ENCODE results near the gene IFT74. TPM values are rescaled to one million over a fixed set of nuclear protein-coding genes. Genes with fewer than 3 reads are reported as not detected.
A peak's percentile ranks its signal among the peaks of the same experiment; 100 is the strongest.

Gene IFT74
- total and polyA plus RNA-seq, 10 of the 15 experiments (the other 5 are each of a cell fraction or from before 2014, with no cell fraction given), result 7.6 to 15.4 (median 12.3) TPM

- peak; percentile 55; the same call in 1 of the 2 replicates for TF ChIP-seq ZBTB40 (IDR thresholded peaks at IDR 0.05; ENCODE audit: borderline replicate concordance)
- TF ChIP-seq, protein P1, sequence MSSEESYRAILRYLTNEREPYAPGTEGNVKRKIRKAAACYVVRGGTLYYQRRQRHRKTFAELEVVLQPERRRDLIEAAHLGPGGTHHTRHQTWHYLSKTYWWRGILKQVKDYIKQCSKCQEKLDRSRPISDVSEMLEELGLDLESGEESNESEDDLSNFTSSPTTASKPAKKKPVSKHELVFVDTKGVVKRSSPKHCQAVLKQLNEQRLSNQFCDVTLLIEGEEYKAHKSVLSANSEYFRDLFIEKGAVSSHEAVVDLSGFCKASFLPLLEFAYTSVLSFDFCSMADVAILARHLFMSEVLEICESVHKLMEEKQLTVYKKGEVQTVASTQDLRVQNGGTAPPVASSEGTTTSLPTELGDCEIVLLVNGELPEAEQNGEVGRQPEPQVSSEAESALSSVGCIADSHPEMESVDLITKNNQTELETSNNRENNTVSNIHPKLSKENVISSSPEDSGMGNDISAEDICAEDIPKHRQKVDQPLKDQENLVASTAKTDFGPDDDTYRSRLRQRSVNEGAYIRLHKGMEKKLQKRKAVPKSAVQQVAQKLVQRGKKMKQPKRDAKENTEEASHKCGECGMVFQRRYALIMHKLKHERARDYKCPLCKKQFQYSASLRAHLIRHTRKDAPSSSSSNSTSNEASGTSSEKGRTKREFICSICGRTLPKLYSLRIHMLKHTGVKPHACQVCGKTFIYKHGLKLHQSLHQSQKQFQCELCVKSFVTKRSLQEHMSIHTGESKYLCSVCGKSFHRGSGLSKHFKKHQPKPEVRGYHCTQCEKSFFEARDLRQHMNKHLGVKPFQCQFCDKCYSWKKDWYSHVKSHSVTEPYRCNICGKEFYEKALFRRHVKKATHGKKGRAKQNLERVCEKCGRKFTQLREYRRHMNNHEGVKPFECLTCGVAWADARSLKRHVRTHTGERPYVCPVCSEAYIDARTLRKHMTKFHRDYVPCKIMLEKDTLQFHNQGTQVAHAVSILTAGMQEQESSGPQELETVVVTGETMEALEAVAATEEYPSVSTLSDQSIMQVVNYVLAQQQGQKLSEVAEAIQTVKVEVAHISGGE (CRISPR knock-in tag; IDR thresholded peaks at IDR 0.05), result 0 out of 2 replicates have a peak, but pooled peaks have one; percentile 14
- TF ChIP-seq KLF5 (IDR thresholded peaks at IDR 0.05; ENCODE audit: partially characterized antibody), result no peak
- TF ChIP-seq, protein P2, sequence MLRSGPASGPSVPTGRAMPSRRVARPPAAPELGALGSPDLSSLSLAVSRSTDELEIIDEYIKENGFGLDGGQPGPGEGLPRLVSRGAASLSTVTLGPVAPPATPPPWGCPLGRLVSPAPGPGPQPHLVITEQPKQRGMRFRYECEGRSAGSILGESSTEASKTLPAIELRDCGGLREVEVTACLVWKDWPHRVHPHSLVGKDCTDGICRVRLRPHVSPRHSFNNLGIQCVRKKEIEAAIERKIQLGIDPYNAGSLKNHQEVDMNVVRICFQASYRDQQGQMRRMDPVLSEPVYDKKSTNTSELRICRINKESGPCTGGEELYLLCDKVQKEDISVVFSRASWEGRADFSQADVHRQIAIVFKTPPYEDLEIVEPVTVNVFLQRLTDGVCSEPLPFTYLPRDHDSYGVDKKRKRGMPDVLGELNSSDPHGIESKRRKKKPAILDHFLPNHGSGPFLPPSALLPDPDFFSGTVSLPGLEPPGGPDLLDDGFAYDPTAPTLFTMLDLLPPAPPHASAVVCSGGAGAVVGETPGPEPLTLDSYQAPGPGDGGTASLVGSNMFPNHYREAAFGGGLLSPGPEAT (IDR thresholded peaks at IDR 0.05; ENCODE audit: low read depth), result peak; percentile 58
- peak in 1 of 2 experiments; percentile 47; a peak in 1 of 3 replicates for TF ChIP-seq EGR1 (IDR thresholded peaks at IDR 0.05; ENCODE audit: borderline replicate concordance in 1 of 2, low read depth in 2 of 2, low read length in 2 of 2)
- TF ChIP-seq GATAD2B (conservative IDR thresholded peaks at IDR 0.05; ENCODE audit: low read depth), result peak; percentile 65
- no peak for TF ChIP-seq EZH2 (IDR thresholded peaks at IDR 0.05; ENCODE audit: borderline replicate concordance, control insufficient read depth, low read depth, low read length)
- TF ChIP-seq POLR2A (IDR thresholded peaks at IDR 0.05; ENCODE audit: low read depth, low read length), result peak; percentile 75
- TF ChIP-seq SIX5 (IDR thresholded peaks at IDR 0.05; ENCODE audit: low read depth, low read length, severe bottlenecking), result no peak
- no peak for TF ChIP-seq ZNF384 (IDR thresholded peaks at IDR 0.05; ENCODE audit: borderline replicate concordance, low read depth, low read length)
- TF ChIP-seq MXI1 (IDR thresholded peaks at IDR 0.05; ENCODE audit: low read depth, low read length), result peak; percentile 85
- TF ChIP-seq, protein P3, sequence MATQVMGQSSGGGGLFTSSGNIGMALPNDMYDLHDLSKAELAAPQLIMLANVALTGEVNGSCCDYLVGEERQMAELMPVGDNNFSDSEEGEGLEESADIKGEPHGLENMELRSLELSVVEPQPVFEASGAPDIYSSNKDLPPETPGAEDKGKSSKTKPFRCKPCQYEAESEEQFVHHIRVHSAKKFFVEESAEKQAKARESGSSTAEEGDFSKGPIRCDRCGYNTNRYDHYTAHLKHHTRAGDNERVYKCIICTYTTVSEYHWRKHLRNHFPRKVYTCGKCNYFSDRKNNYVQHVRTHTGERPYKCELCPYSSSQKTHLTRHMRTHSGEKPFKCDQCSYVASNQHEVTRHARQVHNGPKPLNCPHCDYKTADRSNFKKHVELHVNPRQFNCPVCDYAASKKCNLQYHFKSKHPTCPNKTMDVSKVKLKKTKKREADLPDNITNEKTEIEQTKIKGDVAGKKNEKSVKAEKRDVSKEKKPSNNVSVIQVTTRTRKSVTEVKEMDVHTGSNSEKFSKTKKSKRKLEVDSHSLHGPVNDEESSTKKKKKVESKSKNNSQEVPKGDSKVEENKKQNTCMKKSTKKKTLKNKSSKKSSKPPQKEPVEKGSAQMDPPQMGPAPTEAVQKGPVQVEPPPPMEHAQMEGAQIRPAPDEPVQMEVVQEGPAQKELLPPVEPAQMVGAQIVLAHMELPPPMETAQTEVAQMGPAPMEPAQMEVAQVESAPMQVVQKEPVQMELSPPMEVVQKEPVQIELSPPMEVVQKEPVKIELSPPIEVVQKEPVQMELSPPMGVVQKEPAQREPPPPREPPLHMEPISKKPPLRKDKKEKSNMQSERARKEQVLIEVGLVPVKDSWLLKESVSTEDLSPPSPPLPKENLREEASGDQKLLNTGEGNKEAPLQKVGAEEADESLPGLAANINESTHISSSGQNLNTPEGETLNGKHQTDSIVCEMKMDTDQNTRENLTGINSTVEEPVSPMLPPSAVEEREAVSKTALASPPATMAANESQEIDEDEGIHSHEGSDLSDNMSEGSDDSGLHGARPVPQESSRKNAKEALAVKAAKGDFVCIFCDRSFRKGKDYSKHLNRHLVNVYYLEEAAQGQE (IDR thresholded peaks at IDR 0.05; ENCODE audit: low read depth, low read length), result no peak
- TF ChIP-seq MYB (IDR thresholded peaks at IDR 0.05; ENCODE audit: borderline replicate concordance, low read depth, low read length), result no peak
- TF ChIP-seq TAF1 (IDR thresholded peaks at IDR 0.05; ENCODE audit: borderline replicate concordance, low read depth, low read length), result 0 out of 2 replicates have a peak, but pooled peaks have one; percentile 24
These were observed at the start of gene IFT74 (continued) for GRCh38 chr9:26955921-26956859.

Data from GM12878 (cell line).